AG10803 (cell line): ENCODE data around the gene RNF168.

Experiments used
- DNase-seq: peaks from one replicate; pipeline ENCODE4 v3.0.0; 2010; ENCODE audit warnings: low read depth
- H3K4me3 ChIP-seq: 2 replicates; pipeline ENCODE4 v1.5.1; 2011; ENCODE audit warnings: mild to moderate bottlenecking, low read length, control low read depth
- TF ChIP-seq, protein P1 (sequence below): conservative IDR thresholded peaks from 2 replicates; pipeline ENCODE4 v1.5.1; 2011; ENCODE audit warnings: mild to moderate bottlenecking, low read length, control low read depth, inconsistent platforms

Gene RNF168

DNA sequence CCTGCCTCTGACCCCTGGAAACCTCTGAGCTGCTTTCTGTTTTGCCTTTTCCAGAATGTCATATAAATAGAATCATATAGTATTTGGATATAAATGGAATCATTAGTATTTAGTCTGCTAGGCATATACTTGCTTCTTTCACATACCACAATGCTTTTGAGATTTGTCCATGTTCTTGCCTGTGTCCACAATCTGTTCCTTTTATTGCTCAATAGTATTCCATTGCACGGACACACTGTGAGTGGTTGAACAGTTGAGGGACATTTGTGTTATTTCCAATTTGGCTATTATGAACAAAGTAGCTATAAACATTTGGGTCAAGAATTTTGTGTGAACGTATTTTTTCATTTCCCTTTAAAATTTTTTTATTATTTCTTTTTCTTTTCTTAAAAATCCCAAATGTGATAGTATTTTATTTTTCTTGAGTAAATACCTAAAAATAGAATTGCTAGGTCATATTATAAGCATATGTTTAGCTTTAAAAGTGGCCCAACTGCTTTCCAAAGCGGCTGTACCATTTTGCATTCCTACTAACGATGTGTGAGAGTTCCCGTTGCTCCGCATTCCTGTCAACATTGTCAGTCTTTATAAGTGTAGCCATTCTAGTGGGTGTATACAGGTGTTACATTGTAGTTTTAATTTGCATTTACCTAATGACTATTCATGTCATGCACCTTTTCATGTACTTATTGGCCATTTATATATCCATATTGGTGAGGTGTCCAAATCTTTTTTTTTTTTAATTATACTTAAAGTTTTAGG lies 38.3 kb upstream of the RNF168 start:
- DNase-seq, result no peak
- no peak overlapping the region for H3K4me3 ChIP-seq
- TF ChIP-seq, protein P1, sequence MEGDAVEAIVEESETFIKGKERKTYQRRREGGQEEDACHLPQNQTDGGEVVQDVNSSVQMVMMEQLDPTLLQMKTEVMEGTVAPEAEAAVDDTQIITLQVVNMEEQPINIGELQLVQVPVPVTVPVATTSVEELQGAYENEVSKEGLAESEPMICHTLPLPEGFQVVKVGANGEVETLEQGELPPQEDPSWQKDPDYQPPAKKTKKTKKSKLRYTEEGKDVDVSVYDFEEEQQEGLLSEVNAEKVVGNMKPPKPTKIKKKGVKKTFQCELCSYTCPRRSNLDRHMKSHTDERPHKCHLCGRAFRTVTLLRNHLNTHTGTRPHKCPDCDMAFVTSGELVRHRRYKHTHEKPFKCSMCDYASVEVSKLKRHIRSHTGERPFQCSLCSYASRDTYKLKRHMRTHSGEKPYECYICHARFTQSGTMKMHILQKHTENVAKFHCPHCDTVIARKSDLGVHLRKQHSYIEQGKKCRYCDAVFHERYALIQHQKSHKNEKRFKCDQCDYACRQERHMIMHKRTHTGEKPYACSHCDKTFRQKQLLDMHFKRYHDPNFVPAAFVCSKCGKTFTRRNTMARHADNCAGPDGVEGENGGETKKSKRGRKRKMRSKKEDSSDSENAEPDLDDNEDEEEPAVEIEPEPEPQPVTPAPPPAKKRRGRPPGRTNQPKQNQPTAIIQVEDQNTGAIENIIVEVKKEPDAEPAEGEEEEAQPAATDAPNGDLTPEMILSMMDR, result no peak

DNA sequence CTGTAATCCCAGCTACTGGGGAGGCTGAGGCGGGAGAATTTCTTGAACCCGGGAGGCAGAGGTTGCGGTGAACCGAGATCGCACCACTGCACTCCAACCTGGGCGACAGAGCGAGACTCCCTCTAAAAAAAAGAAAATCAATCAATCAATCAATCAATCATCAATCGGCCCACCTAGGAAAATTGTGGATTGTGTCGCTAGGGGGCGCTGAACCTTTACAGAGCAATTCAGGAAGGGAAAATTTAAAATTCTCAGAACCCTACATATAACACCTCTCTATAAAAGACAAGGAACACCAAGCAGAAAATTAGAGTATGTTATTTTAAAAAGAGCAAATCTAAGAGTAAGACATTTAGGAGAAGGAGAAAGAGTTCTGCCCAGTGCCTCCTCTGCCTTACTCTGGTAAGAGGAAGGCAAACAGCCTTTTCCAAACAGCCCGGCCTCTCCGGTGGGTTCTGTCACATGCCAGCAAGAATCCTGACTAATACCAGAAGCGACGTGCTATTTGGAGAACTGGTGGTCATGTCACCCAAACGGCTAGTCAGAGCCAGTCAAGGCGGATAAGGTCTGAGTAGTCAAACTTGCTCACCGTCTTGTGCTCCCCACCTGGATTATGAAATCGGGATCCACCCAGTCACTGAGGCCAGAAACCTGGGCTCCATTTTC lies 33.9 kb upstream of the RNF168 start:
- DNase-seq, result no peak
- TF ChIP-seq, protein P1, result peak; percentile 60
- no peak overlapping the region for H3K4me3 ChIP-seq

DNA sequence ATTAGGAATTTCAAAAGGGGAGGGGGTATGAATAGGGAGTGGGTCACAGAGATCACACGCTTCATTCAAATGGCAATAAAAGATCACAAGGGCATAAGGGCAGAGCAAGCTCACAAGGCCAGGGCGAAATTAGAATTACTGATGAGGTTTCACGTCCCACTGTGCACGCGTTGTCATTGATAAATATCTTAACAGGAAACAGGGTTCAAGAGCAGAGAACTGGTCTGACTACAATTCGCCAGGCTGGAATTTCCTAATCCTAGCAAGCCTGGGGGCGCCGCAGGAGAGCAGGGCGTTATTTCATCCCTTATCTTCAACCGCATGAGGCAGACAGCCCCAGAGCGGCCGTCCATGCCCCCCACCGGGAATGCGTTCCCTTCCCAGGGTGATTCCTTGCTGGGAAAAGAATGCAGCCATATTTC lies 29.7 kb upstream of the RNF168 start:
- DNase-seq, result no peak
- TF ChIP-seq, protein P1, result no peak
- no peak overlapping the region for H3K4me3 ChIP-seq

DNA sequence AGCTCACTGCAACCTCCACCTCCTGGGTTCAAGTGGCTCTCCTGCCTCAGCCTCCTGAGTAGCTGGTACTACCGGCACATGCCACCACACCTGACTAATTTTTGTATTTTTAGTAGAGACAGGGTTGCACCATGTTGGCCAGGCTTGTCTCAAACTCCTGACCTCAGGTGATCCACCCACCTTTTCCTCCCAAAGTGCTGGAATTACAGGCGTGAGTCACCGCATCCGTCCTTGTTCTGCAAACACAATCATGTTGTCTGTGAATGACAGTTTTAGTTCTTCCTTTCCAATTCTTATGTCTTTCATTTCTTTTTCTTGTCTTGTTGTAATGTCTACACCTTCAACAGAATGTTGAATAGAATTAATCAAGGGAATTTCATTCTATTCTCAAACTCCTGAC lies 27.9 kb upstream of the RNF168 start:
- H3K4me3 ChIP-seq, result no peak overlapping the region
- TF ChIP-seq, protein P1, result no peak
- no peak for DNase-seq

DNA sequence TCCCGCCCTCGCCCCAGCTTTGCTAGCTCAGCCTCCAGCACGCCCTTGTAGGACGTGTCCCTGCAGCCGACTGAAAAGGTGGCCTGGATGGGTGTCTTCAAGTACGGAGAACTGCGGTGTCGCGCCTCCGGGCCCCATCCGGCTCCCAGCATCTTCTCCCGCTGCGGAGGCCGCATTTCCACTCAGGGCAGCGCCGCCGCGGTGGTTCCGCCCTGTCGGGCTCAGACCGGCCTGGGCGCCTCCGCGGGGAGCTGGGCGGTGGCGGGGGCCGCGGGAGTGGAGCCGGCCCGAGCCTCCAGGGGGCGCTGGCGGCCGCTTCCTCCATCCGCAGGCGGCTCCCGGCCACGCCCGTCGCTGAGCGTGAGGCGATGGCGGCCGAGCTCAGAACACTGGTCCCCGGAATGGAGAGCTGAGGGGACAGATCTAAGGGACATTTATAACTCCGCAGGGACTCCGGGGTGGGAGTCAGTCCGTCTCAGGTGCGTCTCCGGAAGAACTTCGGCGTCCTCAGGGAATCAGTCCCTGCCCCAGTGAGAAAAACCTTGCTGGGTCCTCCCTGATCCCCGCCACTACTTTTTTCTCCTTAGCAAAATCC lies 25.2 kb upstream of the RNF168 start:
- TF ChIP-seq, protein P1, result peak; percentile 43
- peak overlapping the region; percentile 54 for H3K4me3 ChIP-seq
- peak; percentile 50 for DNase-seq

DNA sequence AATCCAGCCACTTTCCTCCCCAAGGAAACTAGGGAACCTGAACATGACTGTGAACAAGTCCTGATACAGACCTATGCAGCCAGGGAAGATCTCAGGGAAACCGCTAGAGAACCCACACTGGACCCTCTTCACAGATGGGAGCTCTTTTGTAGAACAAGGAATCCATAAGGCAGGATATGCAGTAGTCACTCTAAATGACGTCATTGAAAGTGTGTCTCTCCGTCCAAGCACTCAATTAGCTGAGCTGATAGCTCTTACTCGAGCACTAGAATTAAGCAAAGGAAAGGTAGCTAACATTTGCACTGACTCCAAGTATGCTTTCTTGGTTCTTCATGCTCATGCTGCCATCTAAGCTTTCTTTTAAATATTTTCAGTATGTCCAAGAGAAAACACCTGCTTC lies 21.6 kb upstream of the RNF168 start:
- TF ChIP-seq, protein P1, result no peak
- no peak overlapping the region for H3K4me3 ChIP-seq
- DNase-seq, result no peak
